Breast epithelium (tissue), 3 donors: ENCODE measurements around the gene CSMD2.

ENCODE experiments used
- POLR2A ChIP-seq: fragments of 450-650 bp; IDR thresholded peaks from one replicate; pipeline ENCODE4 v1.6.1; 2016; ENCODE audit warnings: antibody characterized with exemption, mild to moderate bottlenecking, moderate library complexity
- TF ChIP-seq, protein P1 (sequence below), 3 donors: fragments of 450-650 bp; IDR thresholded peaks; one replicate each; pipeline ENCODE4 v1.5.1; 2016 to 2017; ENCODE audit warnings: antibody characterized with exemption in 3 of 3, mild to moderate bottlenecking in 3 of 3, moderate library complexity in 3 of 3

- no peak for TF ChIP-seq POLR2A
- TF ChIP-seq, protein P1, sequence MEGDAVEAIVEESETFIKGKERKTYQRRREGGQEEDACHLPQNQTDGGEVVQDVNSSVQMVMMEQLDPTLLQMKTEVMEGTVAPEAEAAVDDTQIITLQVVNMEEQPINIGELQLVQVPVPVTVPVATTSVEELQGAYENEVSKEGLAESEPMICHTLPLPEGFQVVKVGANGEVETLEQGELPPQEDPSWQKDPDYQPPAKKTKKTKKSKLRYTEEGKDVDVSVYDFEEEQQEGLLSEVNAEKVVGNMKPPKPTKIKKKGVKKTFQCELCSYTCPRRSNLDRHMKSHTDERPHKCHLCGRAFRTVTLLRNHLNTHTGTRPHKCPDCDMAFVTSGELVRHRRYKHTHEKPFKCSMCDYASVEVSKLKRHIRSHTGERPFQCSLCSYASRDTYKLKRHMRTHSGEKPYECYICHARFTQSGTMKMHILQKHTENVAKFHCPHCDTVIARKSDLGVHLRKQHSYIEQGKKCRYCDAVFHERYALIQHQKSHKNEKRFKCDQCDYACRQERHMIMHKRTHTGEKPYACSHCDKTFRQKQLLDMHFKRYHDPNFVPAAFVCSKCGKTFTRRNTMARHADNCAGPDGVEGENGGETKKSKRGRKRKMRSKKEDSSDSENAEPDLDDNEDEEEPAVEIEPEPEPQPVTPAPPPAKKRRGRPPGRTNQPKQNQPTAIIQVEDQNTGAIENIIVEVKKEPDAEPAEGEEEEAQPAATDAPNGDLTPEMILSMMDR (IDR thresholded peaks at IDR 0.05) = no peak
Observed at GRCh38 chr1:33764149-33764548, 400.9 kb downstream of the CSMD2 start.
